ENCODE data around the gene EVX1. TPM values are rescaled to one million over a fixed set of nuclear protein-coding genes. Genes with fewer than 3 reads are reported as not detected.
A peak's percentile ranks its signal among the peaks of the same experiment; 100 is the strongest.

The EVX1 gene
- not detected in 2 replicates for total RNA-seq (2016; rRNA removed; fragmentation: Illumina TruSeq; extraction: Trizol)
- total RNA-seq (2016; cell fraction: cytosol; rRNA removed; fragmentation: Illumina TruSeq; extraction: Trizol; ENCODE audit: low read depth) = not detected in 2 replicates
- total RNA-seq (2016; cell fraction: insoluble cytoplasmic fraction; rRNA removed; fragmentation: Illumina TruSeq; extraction: Trizol) = not detected in 2 replicates
- total RNA-seq (2016; cell fraction: membrane; rRNA removed; fragmentation: Illumina TruSeq; extraction: Trizol) = not detected in 2 replicates
- not detected in 2 replicates for total RNA-seq (2016; cell fraction: nucleus; rRNA removed; fragmentation: Illumina TruSeq; extraction: Trizol)
- not detected in 2 replicates for polyA plus RNA-seq (2011; rRNA removed)
- polyA plus RNA-seq (2011; cell fraction: cytosol; rRNA removed) = not detected in 2 replicates
- not detected in 2 replicates for polyA plus RNA-seq (2011; cell fraction: nucleus; rRNA removed)
- polyA plus RNA-seq (2012) = not detected in 2 replicates
- not detected in 2 replicates for polyA plus RNA-seq (2016; cell fraction: cytosol; fragmentation: Illumina TruSeq; extraction: Trizol; ENCODE audit: low read depth)
- polyA plus RNA-seq (2016; cell fraction: insoluble cytoplasmic fraction; fragmentation: Illumina TruSeq; extraction: Trizol; ENCODE audit: low read depth) = not detected in 2 replicates
- polyA plus RNA-seq (2016; cell fraction: membrane; fragmentation: Illumina TruSeq; extraction: Trizol; ENCODE audit: low read depth) = not detected in 2 replicates
- not detected in 2 replicates for polyA plus RNA-seq (2016; cell fraction: nucleus; fragmentation: Illumina TruSeq; extraction: Trizol; ENCODE audit: insufficient read depth, low read depth)
- polyA minus RNA-seq (2011; rRNA and poly(A)+ RNA removed; ENCODE audit: low replicate concordance) = not detected in 2 replicates
- not detected in 2 replicates for polyA minus RNA-seq (2011; cell fraction: cytosol; rRNA and poly(A)+ RNA removed)
- polyA minus RNA-seq (2011; cell fraction: nucleus; rRNA and poly(A)+ RNA removed) = not detected in 2 replicates
- Bru-seq, nascent RNA = not detected
- not detected for BruChase-seq, experiment 1, labeled RNA remaining after a 6-hour chase
- BruChase-seq, experiment 2, labeled RNA remaining after a 2-hour chase = not detected
- long read RNA-seq, experiment 1 = 0 reads
- long read RNA-seq, experiment 2 = 0 reads

DNA sequence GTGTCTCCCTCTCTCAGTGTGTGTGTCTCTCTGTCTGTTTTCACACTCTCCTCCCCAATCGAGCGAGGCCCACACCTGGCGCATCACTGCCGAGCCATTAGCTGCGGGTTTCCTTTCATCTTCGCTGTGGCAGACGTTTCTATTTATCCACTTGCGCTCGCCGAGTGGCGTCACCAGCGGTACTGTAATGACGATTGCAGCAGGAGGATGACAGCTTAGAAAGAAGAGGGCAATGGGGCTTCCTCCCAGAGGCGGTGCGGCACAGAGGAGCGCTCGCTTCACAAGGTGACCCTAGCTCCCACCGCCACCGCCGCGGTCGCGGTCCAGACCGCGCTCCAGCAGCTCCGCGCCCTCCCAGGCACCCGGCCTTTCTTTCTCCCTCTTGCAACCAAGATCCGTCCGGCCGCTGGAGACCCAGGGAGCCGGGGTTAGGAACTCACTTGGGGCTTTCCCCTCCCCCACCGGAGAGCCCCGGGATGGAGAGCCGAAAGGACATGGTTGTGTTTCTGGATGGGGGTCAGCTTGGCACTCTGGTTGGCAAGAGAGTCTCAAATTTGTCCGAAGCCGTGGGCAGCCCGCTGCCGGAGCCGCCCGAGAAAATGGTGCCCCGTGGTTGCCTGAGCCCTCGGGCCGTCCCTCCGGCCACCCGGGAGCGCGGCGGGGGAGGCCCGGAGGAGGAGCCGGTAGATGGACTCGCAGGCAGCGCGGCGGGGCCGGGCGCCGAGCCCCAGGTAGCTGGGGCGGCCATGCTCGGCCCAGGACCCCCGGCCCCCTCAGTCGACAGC is at the start of gene EVX1:
TSS of gene EVX1 (plus strand) at position 248 of the 785 bp plus-strand sequence. CDS start at position 477, 229 bp downstream.
- H2AFZ ChIP-seq (ENCODE audit: low read length) = no peak within 1 kb of the TSS
- 20% methylated on average over 32 of the region's 62 CpGs for WGBS (ENCODE audit: low lambda C conversion rate)
- no peaks in the 10 kb centered on the region for H3K9me3 ChIP-seq (ENCODE audit: low read length)
- DNase-seq (ENCODE audit: low spot score) (no peak), FAIRE-seq (no peak), ATAC-seq (no peak)
- in situ Hi-C loops (cut with HindIII; ENCODE audit: extremely low pct_ligation_motif_present, low pct_unique_long_range_greater_than_20kb) = no loop called here
- ChIA-PET POLR2A (no interaction called here), CTCF (ENCODE audit: low intra/inter-chr PET ratio, low total read pairs) (no interaction called here)
- no peaks in the 10 kb centered on the region for H3K4me1 ChIP-seq (ENCODE audit: insufficient read depth, low read length)
- H4K20me1 ChIP-seq (ENCODE audit: insufficient read depth, low read length) = no peaks in the 10 kb centered on the region
- intact Hi-C loops (cut with micrococcal nuclease; ENCODE audit: unreplicated experiment) = no loop called here
- no peak for TF ChIP-seq NR0B2 (CRISPR knock-in tag; IDR thresholded peaks at IDR 0.05)
- no peak for TF ChIP-seq EED (CRISPR knock-in tag; IDR thresholded peaks at IDR 0.05)
- TF ChIP-seq PRDM10 (CRISPR knock-in tag; IDR thresholded peaks at IDR 0.05; ENCODE audit: low read depth) = no peak
- no peak for TF ChIP-seq SCMH1 (CRISPR knock-in tag; IDR thresholded peaks at IDR 0.05; ENCODE audit: borderline replicate concordance)
- TF ChIP-seq EZH2 (conservative IDR thresholded peaks at IDR 0.05; ENCODE audit: low read depth, low read length) = peak; percentile 62; the same call in 1 of the 2 replicates
- H3K9ac ChIP-seq (ENCODE audit: insufficient read depth, low read depth, low read length) = no peak within 1 kb of the TSS
- H3K36me3 ChIP-seq (replicated peaks in 1 of 2; ENCODE audit: control insufficient read depth in 1 of 2, insufficient read depth in 2 of 2, low read length in 2 of 2) = no peaks in the 10 kb centered on the region
- no peak within 1 kb of the TSS for H3K4me3 ChIP-seq (replicated peaks in 1 of 3; ENCODE audit: insufficient read depth in 1 of 3, low read depth in 2 of 3, low read length in 3 of 3)
- no peaks in the 10 kb centered on the region for H3K79me2 ChIP-seq (ENCODE audit: insufficient read depth, low read length)
- H3K27me3 ChIP-seq (ENCODE audit: control insufficient read depth in 1 of 2, insufficient read depth in 2 of 2, low read length in 2 of 2) = peaks cover 8 to 84% of the 10 kb centered on the region in 2 experiments; a peak in 3 of 5 replicates
- BruUV-seq (replicated peaks) = no TSS peak
- 0 out of 2 replicates have a peak within 1 kb of the TSS, but pooled peaks have one; percentile 12 for H3K4me2 ChIP-seq (ENCODE audit: low read depth, low read length)
- no peak within 1 kb of the TSS for H3K27ac ChIP-seq (ENCODE audit: extremely low read length, insufficient read depth, low read length)
